BE2C (cell line): Measurements from ENCODE around the gene SLC37A1.

Experiments used
- DNase-seq: peaks from one replicate; pipeline ENCODE4 v3.0.0-alpha.2; 2020
- H3K27me3 ChIP-seq: fragments of 250-450 bp; sonication (Bioruptor Pico); 2 replicates; pipeline ENCODE4 v1.5.1; 2020; ENCODE audit warnings: mild to moderate bottlenecking
- H3K36me3 ChIP-seq: fragments of 250-450 bp; sonication (Bioruptor Pico); 2 replicates; pipeline ENCODE4 v1.5.1; 2020; ENCODE audit warnings: mild to moderate bottlenecking
- H3K4me1 ChIP-seq: fragments of 250-450 bp; sonication (Bioruptor Pico); 2 replicates; pipeline ENCODE4 v1.5.1; 2020
- H3K4me3 ChIP-seq: 2 replicates; pipeline ENCODE4 v1.5.1; 2011; ENCODE audit warnings: low read depth, low read length
- H3K9me3 ChIP-seq: fragments of 250-450 bp; sonication (Bioruptor Pico); 2 replicates; pipeline ENCODE4 v1.5.1; 2020
- TF ChIP-seq, protein P1 (sequence below): IDR thresholded peaks from 2 replicates; pipeline ENCODE4 v1.5.1; 2012; ENCODE audit warnings: mild to moderate bottlenecking, low read depth, low read length

The SLC37A1 gene

DNA sequence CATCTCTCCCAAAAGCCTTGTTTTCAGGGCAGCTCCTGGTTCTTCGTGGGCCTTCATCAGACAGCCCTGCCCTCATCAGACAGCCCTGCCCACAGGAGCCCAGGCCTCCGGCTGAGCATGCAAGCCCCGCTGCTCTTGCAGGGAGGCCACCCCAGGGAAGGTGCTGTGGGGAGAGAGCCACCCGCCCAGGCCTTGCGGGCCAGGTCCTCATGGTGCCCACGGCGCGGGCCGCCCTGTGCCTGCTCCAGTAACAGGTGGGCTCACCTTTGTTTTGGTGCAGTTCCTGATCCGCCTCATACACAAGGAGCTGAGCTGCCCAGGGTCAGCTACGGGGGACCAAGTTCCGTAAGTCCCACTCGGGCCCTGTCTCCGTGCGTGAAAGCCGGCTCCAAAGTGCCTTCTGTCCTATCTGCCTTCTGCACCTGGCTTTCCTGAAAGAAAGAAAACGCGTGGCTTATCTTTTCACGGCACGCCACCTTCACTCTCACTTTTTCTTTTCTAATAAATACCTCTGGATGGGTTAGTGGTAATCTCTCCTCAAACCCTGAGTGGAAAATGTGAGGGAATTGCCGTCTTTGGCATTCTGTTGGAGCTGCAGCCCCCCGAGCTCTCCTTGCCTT lies 65.9 kb downstream of the SLC37A1 start:
- no peaks in the 10 kb centered on the region for H3K36me3 ChIP-seq
- no peak overlapping the region for H3K4me3 ChIP-seq
- H3K4me1 ChIP-seq, result no peaks in the 10 kb centered on the region
- H3K9me3 ChIP-seq, result no peaks in the 10 kb centered on the region
- no peaks in the 10 kb centered on the region for H3K27me3 ChIP-seq
- TF ChIP-seq, protein P1, sequence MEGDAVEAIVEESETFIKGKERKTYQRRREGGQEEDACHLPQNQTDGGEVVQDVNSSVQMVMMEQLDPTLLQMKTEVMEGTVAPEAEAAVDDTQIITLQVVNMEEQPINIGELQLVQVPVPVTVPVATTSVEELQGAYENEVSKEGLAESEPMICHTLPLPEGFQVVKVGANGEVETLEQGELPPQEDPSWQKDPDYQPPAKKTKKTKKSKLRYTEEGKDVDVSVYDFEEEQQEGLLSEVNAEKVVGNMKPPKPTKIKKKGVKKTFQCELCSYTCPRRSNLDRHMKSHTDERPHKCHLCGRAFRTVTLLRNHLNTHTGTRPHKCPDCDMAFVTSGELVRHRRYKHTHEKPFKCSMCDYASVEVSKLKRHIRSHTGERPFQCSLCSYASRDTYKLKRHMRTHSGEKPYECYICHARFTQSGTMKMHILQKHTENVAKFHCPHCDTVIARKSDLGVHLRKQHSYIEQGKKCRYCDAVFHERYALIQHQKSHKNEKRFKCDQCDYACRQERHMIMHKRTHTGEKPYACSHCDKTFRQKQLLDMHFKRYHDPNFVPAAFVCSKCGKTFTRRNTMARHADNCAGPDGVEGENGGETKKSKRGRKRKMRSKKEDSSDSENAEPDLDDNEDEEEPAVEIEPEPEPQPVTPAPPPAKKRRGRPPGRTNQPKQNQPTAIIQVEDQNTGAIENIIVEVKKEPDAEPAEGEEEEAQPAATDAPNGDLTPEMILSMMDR, result no peak
- no peak for DNase-seq

- no peaks in the 10 kb centered on the region for H3K27me3 ChIP-seq
- H3K4me3 ChIP-seq, result no peak overlapping the region
- no peaks in the 10 kb centered on the region for H3K9me3 ChIP-seq
- no peaks in the 10 kb centered on the region for H3K4me1 ChIP-seq
- DNase-seq, result no peak
- H3K36me3 ChIP-seq, result no peaks in the 10 kb centered on the region
- TF ChIP-seq, protein P1, result no peak
Measured at GRCh38 chr21:42580076-42580792, 66.6 kb downstream of the SLC37A1 start.

GRCh38 chr21:42580793-42581321 lies 67.2 kb downstream of the SLC37A1 start:
- Histone ChIP-seq H3K4me3 (no peak overlapping the region), H3K27me3 (no peaks in the 10 kb centered on the region), H3K4me1 (no peaks in the 10 kb centered on the region), H3K9me3 (no peaks in the 10 kb centered on the region), H3K36me3 (no peaks in the 10 kb centered on the region)
- TF ChIP-seq, protein P1, result no peak
- no peak for DNase-seq

DNA sequence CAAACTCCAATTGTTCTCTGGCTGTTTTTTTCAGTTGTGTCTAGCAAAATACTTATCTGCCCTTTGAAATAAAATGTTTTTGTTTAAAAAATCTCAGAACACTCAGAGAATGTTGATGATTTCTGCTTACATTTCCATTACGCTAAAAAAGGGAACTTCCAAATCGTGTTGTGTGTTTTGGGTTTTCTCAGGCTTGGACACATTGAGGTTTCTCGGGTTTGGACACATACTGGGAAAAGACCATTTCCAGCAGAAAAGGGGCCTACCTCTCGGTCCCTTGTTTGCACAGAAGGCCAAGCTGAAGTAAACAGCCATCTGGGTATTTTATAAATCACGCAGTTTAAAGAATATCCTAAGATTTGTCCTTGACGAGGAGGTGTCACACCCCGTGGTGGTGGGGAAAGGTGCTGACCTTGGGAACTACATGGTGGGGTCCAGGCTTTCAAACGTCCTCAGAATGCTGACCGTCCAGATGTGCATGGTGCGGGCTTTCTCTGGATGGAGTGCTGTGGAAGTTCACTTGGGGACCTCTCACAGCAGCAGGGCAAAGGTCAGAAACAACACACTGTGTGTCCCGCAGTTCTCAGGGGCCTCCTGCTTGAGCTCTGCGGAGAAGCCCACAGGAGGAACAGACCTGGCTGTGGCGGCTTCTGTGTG lies 67.8 kb downstream of the SLC37A1 start:
- no peak for DNase-seq
- H3K9me3 ChIP-seq, result no peaks in the 10 kb centered on the region
- no peak overlapping the region for H3K4me3 ChIP-seq
- TF ChIP-seq, protein P1, result no peak
- no peaks in the 10 kb centered on the region for H3K4me1 ChIP-seq
- no peaks in the 10 kb centered on the region for H3K36me3 ChIP-seq
- H3K27me3 ChIP-seq, result no peaks in the 10 kb centered on the region

DNA sequence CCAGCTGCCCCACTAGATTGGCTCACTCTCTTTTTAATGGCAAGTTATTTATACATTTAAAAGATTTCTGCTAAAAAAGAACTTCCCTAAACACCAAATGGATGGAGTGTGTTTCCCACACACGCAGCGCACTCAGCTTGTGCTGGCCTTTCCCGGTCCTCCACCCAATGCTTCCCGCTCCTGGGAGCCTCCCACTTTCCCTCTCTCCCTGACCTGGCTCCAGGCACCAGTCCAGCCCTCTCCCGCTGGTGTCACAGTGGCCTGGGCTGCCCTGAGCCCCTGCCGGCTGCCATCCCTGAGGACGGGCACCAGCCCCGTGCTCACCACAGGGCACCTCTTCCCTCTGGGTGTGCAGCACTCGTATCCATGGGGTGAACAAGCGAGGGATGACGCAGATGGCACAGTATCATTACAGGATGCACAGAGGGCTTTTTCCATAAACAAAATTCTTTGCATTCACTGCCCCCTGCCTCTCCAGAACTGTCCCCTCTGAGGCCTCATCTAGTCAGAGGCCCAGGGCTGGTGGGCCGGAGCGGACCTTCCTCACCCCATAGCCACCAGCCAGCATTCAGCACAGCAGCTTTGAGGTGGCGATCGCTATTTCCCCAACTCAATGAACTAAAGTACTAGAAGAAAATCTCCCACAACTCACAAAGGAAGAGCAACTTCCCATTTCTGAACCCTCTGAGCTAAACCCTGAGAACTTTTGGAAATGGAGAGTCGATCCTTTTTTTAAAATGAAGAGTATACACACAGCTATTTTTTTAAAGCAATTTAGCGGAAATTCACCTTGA lies 68.5 kb downstream of the SLC37A1 start:
- H3K36me3 ChIP-seq, result no peaks in the 10 kb centered on the region
- H3K4me3 ChIP-seq, result no peak overlapping the region
- H3K9me3 ChIP-seq, result no peaks in the 10 kb centered on the region
- no peak for DNase-seq
- no peaks in the 10 kb centered on the region for H3K4me1 ChIP-seq
- TF ChIP-seq, protein P1, result no peak
- no peaks in the 10 kb centered on the region for H3K27me3 ChIP-seq
